22Rv1 (cell line): ENCODE data around the gene TRIO.

ENCODE experiments used
- CTCF ChIP-seq: fragments of 450-650 bp; IDR thresholded peaks from 2 replicates; pipeline ENCODE4 v1.5.1; 2017; ENCODE audit warnings: mild to moderate bottlenecking
- ZFX ChIP-seq: fragments of 450-650 bp; IDR thresholded peaks from 2 replicates; pipeline ENCODE4 v1.6.1; 2017; ENCODE audit warnings: antibody characterized with exemption, borderline replicate concordance

GRCh38 chr5:14447958-14448911, 305.1 kb downstream of the TRIO start:
- TF ChIP-seq CTCF (no peak), ZFX (no peak)
